Liver (tissue), 9 donors: ENCODE results near the gene MYO16. TPM values are rescaled to one million over a fixed set of nuclear protein-coding genes. Genes with fewer than 3 reads are reported as not detected.

ENCODE experiments used
- DNase-seq: peaks from one replicate; pipeline ENCODE4 v3.0.0-alpha.2; 2017; ENCODE audit warnings: low spot score
- H3K27ac ChIP-seq, 2 donors: one replicate each; pipeline ENCODE4 v1.7.0; 2013; ENCODE audit warnings: inconsistent platforms in 2 of 2, low read length in 2 of 2, control low read depth in 1 of 2, low read depth in 1 of 2, mild to moderate bottlenecking in 1 of 2
- H3K27me3 ChIP-seq, 4 donors: one replicate each; pipeline versions ENCODE4 v1.6.1 to v1.7.0; 2013; ENCODE audit warnings: low read length in 3 of 4, inconsistent platforms in 1 of 4, mild to moderate bottlenecking in 1 of 4, moderate library complexity in 1 of 4; ENCODE audit not compliant: control insufficient read depth in 4 of 4, insufficient read depth in 4 of 4
- H3K36me3 ChIP-seq, 4 donors: one replicate each; pipeline versions ENCODE4 v1.6.1 to v1.7.0; 2013; ENCODE audit warnings: low read length in 3 of 4, mild to moderate bottlenecking in 3 of 4, low read depth in 1 of 4, moderate library complexity in 1 of 4; ENCODE audit not compliant: control insufficient read depth in 4 of 4, insufficient read depth in 3 of 4
- H3K4me1 ChIP-seq, 4 donors: one replicate each; pipeline versions ENCODE4 v1.6.1 to v1.7.0; 2013; ENCODE audit warnings: low read length in 3 of 4, mild to moderate bottlenecking in 3 of 4, moderate library complexity in 1 of 4; ENCODE audit not compliant: control insufficient read depth in 4 of 4, insufficient read depth in 4 of 4
- H3K4me3 ChIP-seq, 3 donors: one replicate each; pipeline versions ENCODE4 v1.6.1 to v1.7.0; 2013; ENCODE audit warnings: low read length in 3 of 3, control low read depth in 1 of 3, low read depth in 1 of 3, mild to moderate bottlenecking in 1 of 3
- H3K9ac ChIP-seq, 2 donors: one replicate each; pipeline ENCODE4 v1.7.0; 2013; ENCODE audit warnings: low read length in 2 of 2, mild to moderate bottlenecking in 2 of 2, moderate library complexity in 2 of 2, control low read depth in 1 of 2, low read depth in 1 of 2
- H3K9me3 ChIP-seq, 4 donors: one replicate each; pipeline versions ENCODE4 v1.6.1 to v1.7.0; 2013; ENCODE audit warnings: low read length in 3 of 4; ENCODE audit not compliant: control insufficient read depth in 4 of 4
- EGR1 ChIP-seq, 2 donors: IDR thresholded peaks; 2 replicates each; pipeline ENCODE4 v1.6.1; 2016 to 2018; ENCODE audit warnings: antibody characterized with exemption in 2 of 2, low read depth in 2 of 2
- FOXA1 ChIP-seq: IDR thresholded peaks from 2 replicates; pipeline ENCODE4 v1.6.1; 2016; ENCODE audit warnings: antibody characterized with exemption
- FOXA2 ChIP-seq: IDR thresholded peaks from 2 replicates; pipeline ENCODE4 v1.6.1; 2016; ENCODE audit warnings: antibody characterized with exemption
- GABPA ChIP-seq, 2 donors: IDR thresholded peaks in 1 of 2; conservative IDR thresholded peaks in 1 of 2; 2 replicates each; pipeline ENCODE4 v1.6.1; 2016; ENCODE audit warnings: antibody characterized with exemption in 2 of 2, mild to moderate bottlenecking in 1 of 2, moderate library complexity in 1 of 2
- HNF4A ChIP-seq, 2 donors: conservative IDR thresholded peaks; 2 replicates each; pipeline ENCODE4 v1.6.1; 2016; ENCODE audit warnings: antibody characterized with exemption in 2 of 2, mild to moderate bottlenecking in 2 of 2
- HNF4G ChIP-seq: IDR thresholded peaks from 2 replicates; pipeline ENCODE4 v1.6.1; 2016; ENCODE audit warnings: antibody characterized with exemption
- JUND ChIP-seq, 2 donors: IDR thresholded peaks; 2 replicates each; pipeline ENCODE4 v1.6.1; 2016; ENCODE audit warnings: antibody characterized with exemption in 2 of 2
- NR2F2 ChIP-seq: IDR thresholded peaks from 2 replicates; pipeline ENCODE4 v1.6.1; 2016; ENCODE audit warnings: antibody characterized with exemption
- RAD21 ChIP-seq, 2 donors: IDR thresholded peaks; 2 replicates each; pipeline ENCODE4 v1.6.1; 2016; ENCODE audit warnings: antibody characterized with exemption in 2 of 2, mild to moderate bottlenecking in 2 of 2
- RXRA ChIP-seq, 2 donors: IDR thresholded peaks; 2 replicates each; pipeline ENCODE4 v1.6.1; 2017 to 2018; ENCODE audit warnings: antibody characterized with exemption in 2 of 2, mild to moderate bottlenecking in 1 of 2
- TAF1 ChIP-seq: conservative IDR thresholded peaks from 2 replicates; pipeline ENCODE4 v1.6.1; 2016; ENCODE audit warnings: antibody characterized with exemption, mild to moderate bottlenecking
- YY1 ChIP-seq: IDR thresholded peaks from 2 replicates; pipeline ENCODE4 v1.6.1; 2016; ENCODE audit warnings: antibody characterized with exemption, mild to moderate bottlenecking
- WGBS: extraction: QIAGEN DNeasy Blood & Tissue Kit; methylation state at CpG from one replicate; pipeline ENCODE4 v1.1.7; 2013; 5-methylcytosine and 5-hydroxymethylcytosine counted together
- polyA plus RNA-seq, 2 donors: library from polyadenylated mRNA; stranded (reverse) in 1 of 2; unstranded in 1 of 2; fragments of 200-250 nt in 1 of 2; fragments of >200 nt in 1 of 2; fragmentation: Nextera tagmentation in 1 of 2; extraction: Ambion mirVana in 1 of 2; gene quantifications; one replicate each; pipeline versions ENCODE4 v1.2.1 to v1.2.3, GENCODE V29; 2013 to 2015
- total RNA-seq, 2 donors: library from RNA; depleted of rRNA; stranded (reverse); fragments of >200 nt; gene quantifications; one replicate each; pipeline ENCODE4 v1.2.3, GENCODE V29; 2014
- TF ChIP-seq, protein P1 (sequence below): IDR thresholded peaks from 2 replicates; pipeline ENCODE4 v1.6.1; 2016; ENCODE audit warnings: antibody characterized with exemption
- TF ChIP-seq, protein P2 (sequence below): fragments of 150-350 bp; IDR thresholded peaks from 2 replicates; pipeline ENCODE4 v1.5.1; 2017; ENCODE audit warnings: improper control_type of control experiment, low read depth, low read length; ENCODE audit not compliant: missing input control
- TF ChIP-seq, protein P3 (sequence below): IDR thresholded peaks from 2 replicates; pipeline ENCODE4 v1.6.1; 2016; ENCODE audit warnings: antibody characterized with exemption
- TF ChIP-seq, protein P4 (sequence below): IDR thresholded peaks from 2 replicates; pipeline ENCODE4 v1.6.1; 2016; ENCODE audit warnings: antibody characterized with exemption
- TF ChIP-seq, protein P5 (sequence below): IDR thresholded peaks from 2 replicates; pipeline ENCODE4 v1.6.1; 2016; ENCODE audit warnings: antibody characterized with exemption, mild to moderate bottlenecking
- donor health status: healthy.
- donor health status: healthy.
- donor health status: healthy.
- donor health status: healthy.
- donor health status: healthy.

Gene MYO16
- total and polyA plus RNA-seq, 4 donors: 0.37 to 1.1 (median 0.68) TPM

DNA sequence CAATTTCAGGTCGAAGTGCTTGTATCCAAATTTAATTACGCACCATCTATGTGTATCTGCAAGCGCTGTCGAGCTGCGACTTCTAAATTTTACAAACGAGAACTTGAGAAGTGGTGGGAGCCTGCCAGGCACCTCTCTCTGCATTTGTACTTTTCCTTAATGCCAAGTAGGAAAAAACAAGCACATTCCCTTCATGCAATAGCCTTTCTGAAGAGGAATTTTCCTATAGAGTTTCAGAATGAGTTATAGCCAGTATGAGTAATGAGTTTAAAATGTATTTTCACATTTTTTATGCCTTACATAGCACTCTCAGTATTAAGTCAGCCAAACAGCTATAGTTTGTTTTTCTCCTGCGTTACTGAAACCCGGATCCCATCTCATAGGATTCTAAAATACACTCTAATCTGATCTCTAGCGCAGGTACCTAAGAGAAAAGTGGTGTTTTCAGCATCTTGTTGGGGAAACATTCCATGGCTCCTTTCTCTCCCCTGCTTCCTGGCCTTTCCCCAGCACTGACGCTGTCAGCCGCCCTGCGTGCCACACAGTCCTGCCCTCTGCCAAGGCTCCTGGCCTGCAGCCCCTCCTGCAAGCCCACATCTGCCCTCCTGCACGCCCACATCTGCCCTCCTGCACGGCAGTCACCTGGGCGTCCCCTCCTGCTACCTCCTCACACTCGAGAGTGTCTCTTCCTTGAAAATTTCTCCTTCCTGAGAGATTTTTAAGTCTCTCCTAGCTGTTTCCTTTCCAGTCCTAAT lies 526.9 kb downstream of the MYO16 start:
- DNase-seq: no peak
- H3K27ac ChIP-seq: no peak overlapping the region
- H3K9ac ChIP-seq: no peak overlapping the region
- TF ChIP-seq, protein P1, sequence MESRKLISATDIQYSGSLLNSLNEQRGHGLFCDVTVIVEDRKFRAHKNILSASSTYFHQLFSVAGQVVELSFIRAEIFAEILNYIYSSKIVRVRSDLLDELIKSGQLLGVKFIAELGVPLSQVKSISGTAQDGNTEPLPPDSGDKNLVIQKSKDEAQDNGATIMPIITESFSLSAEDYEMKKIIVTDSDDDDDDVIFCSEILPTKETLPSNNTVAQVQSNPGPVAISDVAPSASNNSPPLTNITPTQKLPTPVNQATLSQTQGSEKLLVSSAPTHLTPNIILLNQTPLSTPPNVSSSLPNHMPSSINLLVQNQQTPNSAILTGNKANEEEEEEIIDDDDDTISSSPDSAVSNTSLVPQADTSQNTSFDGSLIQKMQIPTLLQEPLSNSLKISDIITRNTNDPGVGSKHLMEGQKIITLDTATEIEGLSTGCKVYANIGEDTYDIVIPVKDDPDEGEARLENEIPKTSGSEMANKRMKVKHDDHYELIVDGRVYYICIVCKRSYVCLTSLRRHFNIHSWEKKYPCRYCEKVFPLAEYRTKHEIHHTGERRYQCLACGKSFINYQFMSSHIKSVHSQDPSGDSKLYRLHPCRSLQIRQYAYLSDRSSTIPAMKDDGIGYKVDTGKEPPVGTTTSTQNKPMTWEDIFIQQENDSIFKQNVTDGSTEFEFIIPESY: no peak
- TF ChIP-seq HNF4G (no peak), FOXA1 (no peak), TAF1 (no peak), RAD21 (IDR thresholded peaks at IDR 0.05) (no peak), RXRA (IDR thresholded peaks at IDR 0.05) (no peak), FOXA2 (no peak), JUND (IDR thresholded peaks at IDR 0.05) (no peak)
- TF ChIP-seq, protein P2, sequence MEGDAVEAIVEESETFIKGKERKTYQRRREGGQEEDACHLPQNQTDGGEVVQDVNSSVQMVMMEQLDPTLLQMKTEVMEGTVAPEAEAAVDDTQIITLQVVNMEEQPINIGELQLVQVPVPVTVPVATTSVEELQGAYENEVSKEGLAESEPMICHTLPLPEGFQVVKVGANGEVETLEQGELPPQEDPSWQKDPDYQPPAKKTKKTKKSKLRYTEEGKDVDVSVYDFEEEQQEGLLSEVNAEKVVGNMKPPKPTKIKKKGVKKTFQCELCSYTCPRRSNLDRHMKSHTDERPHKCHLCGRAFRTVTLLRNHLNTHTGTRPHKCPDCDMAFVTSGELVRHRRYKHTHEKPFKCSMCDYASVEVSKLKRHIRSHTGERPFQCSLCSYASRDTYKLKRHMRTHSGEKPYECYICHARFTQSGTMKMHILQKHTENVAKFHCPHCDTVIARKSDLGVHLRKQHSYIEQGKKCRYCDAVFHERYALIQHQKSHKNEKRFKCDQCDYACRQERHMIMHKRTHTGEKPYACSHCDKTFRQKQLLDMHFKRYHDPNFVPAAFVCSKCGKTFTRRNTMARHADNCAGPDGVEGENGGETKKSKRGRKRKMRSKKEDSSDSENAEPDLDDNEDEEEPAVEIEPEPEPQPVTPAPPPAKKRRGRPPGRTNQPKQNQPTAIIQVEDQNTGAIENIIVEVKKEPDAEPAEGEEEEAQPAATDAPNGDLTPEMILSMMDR: no peak
- no peaks in the 10 kb centered on the region for H3K36me3 ChIP-seq
- no peaks in the 10 kb centered on the region for H3K27me3 ChIP-seq
- H3K4me3 ChIP-seq: no peak overlapping the region
- 87% methylated on average over 16 of the region's 16 CpGs for WGBS
- no peaks in the 10 kb centered on the region for H3K4me1 ChIP-seq
- H3K9me3 ChIP-seq: no peaks in the 10 kb centered on the region

DNA sequence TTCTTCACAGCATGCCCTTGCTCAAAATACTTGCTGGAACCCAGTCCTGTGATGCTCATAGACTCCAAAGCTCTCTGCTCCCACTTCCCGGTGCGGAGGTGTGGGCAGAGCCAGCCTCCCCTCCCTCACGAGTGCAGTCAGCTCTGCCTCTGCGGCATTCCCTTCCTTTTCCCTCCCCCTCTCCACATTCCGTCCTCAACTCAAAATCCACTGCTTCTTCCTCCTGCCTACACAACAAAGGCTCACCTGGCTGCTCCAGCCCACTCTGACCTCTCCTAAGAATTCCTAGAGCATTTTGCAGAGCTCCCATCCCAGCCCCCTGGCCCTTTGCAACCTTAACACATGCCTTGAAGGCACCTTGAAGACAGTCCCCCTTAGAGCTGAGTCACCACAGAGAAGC lies 527.9 kb downstream of the MYO16 start:
- no peak overlapping the region for H3K27ac ChIP-seq
- no peak for TF ChIP-seq RXRA (IDR thresholded peaks at IDR 0.05)
- TF ChIP-seq, protein P3, sequence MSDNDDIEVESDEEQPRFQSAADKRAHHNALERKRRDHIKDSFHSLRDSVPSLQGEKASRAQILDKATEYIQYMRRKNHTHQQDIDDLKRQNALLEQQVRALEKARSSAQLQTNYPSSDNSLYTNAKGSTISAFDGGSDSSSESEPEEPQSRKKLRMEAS: no peak
- TF ChIP-seq, protein P4, sequence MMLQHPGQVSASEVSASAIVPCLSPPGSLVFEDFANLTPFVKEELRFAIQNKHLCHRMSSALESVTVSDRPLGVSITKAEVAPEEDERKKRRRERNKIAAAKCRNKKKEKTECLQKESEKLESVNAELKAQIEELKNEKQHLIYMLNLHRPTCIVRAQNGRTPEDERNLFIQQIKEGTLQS: no peak
- no peak for TF ChIP-seq JUND (IDR thresholded peaks at IDR 0.05)
- no peak for TF ChIP-seq HNF4A (conservative IDR thresholded peaks at IDR 0.05)
- TF ChIP-seq FOXA2: no peak
- TF ChIP-seq, protein P2: no peak
- TF ChIP-seq GABPA (IDR thresholded peaks at IDR 0.05 in 1 of 2, conservative IDR thresholded peaks at IDR 0.05 in 1 of 2): no peak
- TF ChIP-seq, protein P5, sequence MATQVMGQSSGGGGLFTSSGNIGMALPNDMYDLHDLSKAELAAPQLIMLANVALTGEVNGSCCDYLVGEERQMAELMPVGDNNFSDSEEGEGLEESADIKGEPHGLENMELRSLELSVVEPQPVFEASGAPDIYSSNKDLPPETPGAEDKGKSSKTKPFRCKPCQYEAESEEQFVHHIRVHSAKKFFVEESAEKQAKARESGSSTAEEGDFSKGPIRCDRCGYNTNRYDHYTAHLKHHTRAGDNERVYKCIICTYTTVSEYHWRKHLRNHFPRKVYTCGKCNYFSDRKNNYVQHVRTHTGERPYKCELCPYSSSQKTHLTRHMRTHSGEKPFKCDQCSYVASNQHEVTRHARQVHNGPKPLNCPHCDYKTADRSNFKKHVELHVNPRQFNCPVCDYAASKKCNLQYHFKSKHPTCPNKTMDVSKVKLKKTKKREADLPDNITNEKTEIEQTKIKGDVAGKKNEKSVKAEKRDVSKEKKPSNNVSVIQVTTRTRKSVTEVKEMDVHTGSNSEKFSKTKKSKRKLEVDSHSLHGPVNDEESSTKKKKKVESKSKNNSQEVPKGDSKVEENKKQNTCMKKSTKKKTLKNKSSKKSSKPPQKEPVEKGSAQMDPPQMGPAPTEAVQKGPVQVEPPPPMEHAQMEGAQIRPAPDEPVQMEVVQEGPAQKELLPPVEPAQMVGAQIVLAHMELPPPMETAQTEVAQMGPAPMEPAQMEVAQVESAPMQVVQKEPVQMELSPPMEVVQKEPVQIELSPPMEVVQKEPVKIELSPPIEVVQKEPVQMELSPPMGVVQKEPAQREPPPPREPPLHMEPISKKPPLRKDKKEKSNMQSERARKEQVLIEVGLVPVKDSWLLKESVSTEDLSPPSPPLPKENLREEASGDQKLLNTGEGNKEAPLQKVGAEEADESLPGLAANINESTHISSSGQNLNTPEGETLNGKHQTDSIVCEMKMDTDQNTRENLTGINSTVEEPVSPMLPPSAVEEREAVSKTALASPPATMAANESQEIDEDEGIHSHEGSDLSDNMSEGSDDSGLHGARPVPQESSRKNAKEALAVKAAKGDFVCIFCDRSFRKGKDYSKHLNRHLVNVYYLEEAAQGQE: no peak
- TF ChIP-seq RAD21 (IDR thresholded peaks at IDR 0.05): no peak
- TF ChIP-seq TAF1: no peak
- no peak for TF ChIP-seq EGR1 (IDR thresholded peaks at IDR 0.05; ENCODE audit: low read depth in 2 of 2)
- TF ChIP-seq, protein P1: no peak
- TF ChIP-seq HNF4G: no peak
- no peak for TF ChIP-seq YY1
- no peak for TF ChIP-seq NR2F2
- TF ChIP-seq FOXA1: no peak
- DNase-seq: no peak
- no peaks in the 10 kb centered on the region for H3K9me3 ChIP-seq
- H3K4me3 ChIP-seq: no peak overlapping the region
- WGBS: 86% methylated on average over 5 of the region's 5 CpGs
- no peak overlapping the region for H3K9ac ChIP-seq
- no peaks in the 10 kb centered on the region for H3K36me3 ChIP-seq
- H3K4me1 ChIP-seq: no peaks in the 10 kb centered on the region
- H3K27me3 ChIP-seq: no peaks in the 10 kb centered on the region
